LHCN-M2 (cell line): ENCODE data around the gene CEP72. TPM values are rescaled to one million over a fixed set of nuclear protein-coding genes. Genes with fewer than 3 reads are reported as not detected.
"Not testable (repeated sequence)": the region's sequence is repeated elsewhere in the genome, so short reads cannot be mapped to it uniquely, and the experiment has no call there.

Source experiments
- DNase-seq: peaks from one replicate; pipeline ENCODE4 v3.0.0-alpha.2; 2012; ENCODE audit warnings: low read depth
- polyA plus RNA-seq: library from polyadenylated mRNA; unstranded; fragments of >200 nt; gene quantifications from one replicate; pipeline ENCODE4 v1.2.1, GENCODE V29; 2012; ENCODE audit warnings: missing spikeins
- total RNA-seq: library from RNA; depleted of rRNA; stranded (reverse); fragments of >200 nt; gene quantifications from 2 replicates; pipeline ENCODE4 v1.2.3, GENCODE V29; 2014; rRNA removed

CEP72 gene
- 8.0 and 10.5 TPM in 2 replicates for total RNA-seq
- 3.0 TPM for polyA plus RNA-seq

- DNase-seq: peak; percentile 76
Observed at GRCh38 chr5:611731-612486, at the start of gene CEP72. CEP72 (plus strand) TSS chr5:612340; CDS start chr5:612362, 22 bp downstream.

GRCh38 chr5:565782-566440 is 46.2 kb upstream of the CEP72 start:
- DNase-seq: no peak

- no peak for DNase-seq
Observed at GRCh38 chr5:566636-567309, 45.4 kb upstream of the CEP72 start.

- no peak for DNase-seq
Observed at GRCh38 chr5:567664-568060, 44.5 kb upstream of the CEP72 start.

GRCh38 chr5:568061-568781 is 43.9 kb upstream of the CEP72 start:
- no peak for DNase-seq

- no peak for DNase-seq
Observed at GRCh38 chr5:568809-569208, 43.3 kb upstream of the CEP72 start.

- no peak for DNase-seq
Observed at GRCh38 chr5:569358-569867, 42.7 kb upstream of the CEP72 start.

GRCh38 chr5:569868-570361 is 42.2 kb upstream of the CEP72 start:
- no peak for DNase-seq

- no peak for DNase-seq
Observed at GRCh38 chr5:570446-570845, 41.7 kb upstream of the CEP72 start.

GRCh38 chr5:570886-571285 is 41.3 kb upstream of the CEP72 start:
- DNase-seq: no peak

- no peak for DNase-seq
Observed at GRCh38 chr5:571791-572190, 40.3 kb upstream of the CEP72 start.

GRCh38 chr5:572398-573019 is 39.6 kb upstream of the CEP72 start:
- DNase-seq: no peak

GRCh38 chr5:573206-573605 is 38.9 kb upstream of the CEP72 start:
- no peak for DNase-seq

- no peak for DNase-seq
Observed at GRCh38 chr5:573976-574375, 38.2 kb upstream of the CEP72 start.

GRCh38 chr5:574906-575305 is 37.2 kb upstream of the CEP72 start:
- no peak for DNase-seq

- DNase-seq: no peak
Observed at GRCh38 chr5:575636-576035, 36.5 kb upstream of the CEP72 start.

- DNase-seq: not testable (repeated sequence)
Observed at GRCh38 chr5:577214-577613, 34.9 kb upstream of the CEP72 start.

- no peak for DNase-seq
Observed at GRCh38 chr5:577800-578199, 34.3 kb upstream of the CEP72 start.

GRCh38 chr5:579211-579610 is 32.9 kb upstream of the CEP72 start:
- DNase-seq: no peak

- no peak for DNase-seq
Observed at GRCh38 chr5:579746-580366, 32.3 kb upstream of the CEP72 start.

GRCh38 chr5:580436-580835 is 31.7 kb upstream of the CEP72 start:
- no peak for DNase-seq
